Thyroid gland (tissue), 4 donors: Measurements from ENCODE around the gene COX7A2. TPM values are rescaled to one million over a fixed set of nuclear protein-coding genes. Genes with fewer than 3 reads are reported as not detected.

Experiments used
- DNase-seq, 2 donors: peaks; one replicate each; pipeline ENCODE4 v3.0.0-alpha.2; 2019
- H3K27ac ChIP-seq, 3 donors: fragments of 200-600 bp; sonication (generic); 1 replicate in 2 of 3; 2 replicates in 1 of 3; pipeline ENCODE4 v1.5.1; 2016 to 2019; ENCODE audit warnings: mild to moderate bottlenecking in 1 of 3, moderate library complexity in 1 of 3
- H3K27me3 ChIP-seq: fragments of 200-600 bp; sonication (generic); one replicate; pipeline ENCODE4 v1.5.1; 2019
- H3K36me3 ChIP-seq, 2 donors: fragments of 200-600 bp; sonication (generic); one replicate each; pipeline ENCODE4 v1.5.1; 2016 to 2019
- H3K4me1 ChIP-seq, 2 donors: fragments of 200-600 bp; sonication (generic); one replicate each; pipeline ENCODE4 v1.5.1; 2017 to 2019
- H3K4me3 ChIP-seq, 3 donors: fragments of 200-600 bp; sonication (generic); replicated peaks in 1 of 3; 1 replicate in 2 of 3; 2 replicates in 1 of 3; pipeline ENCODE4 v1.5.1; 2016; ENCODE audit warnings: mild to moderate bottlenecking in 1 of 3
- H3K9me3 ChIP-seq: fragments of 200-600 bp; sonication (generic); one replicate; pipeline ENCODE4 v1.5.1; 2017
- CTCF ChIP-seq, 6 experiments: fragments of 200-600 bp in 3 of 6; fragments of 450-650 bp in 3 of 6; sonication (generic) in 3 of 6; IDR thresholded peaks; one replicate each; pipeline ENCODE4 v1.5.1; 2016 to 2019; ENCODE audit warnings: antibody characterized with exemption in 6 of 6, mild to moderate bottlenecking in 2 of 6, inconsistent platforms in 1 of 6, moderate library complexity in 1 of 6
- POLR2A ChIP-seq, 2 donors: fragments of 450-650 bp; IDR thresholded peaks; one replicate each; pipeline ENCODE4 v1.6.1; 2017; ENCODE audit warnings: antibody characterized with exemption in 2 of 2, mild to moderate bottlenecking in 2 of 2, moderate library complexity in 1 of 2
- WGBS, 2 donors: methylation state at CpG; one replicate each; pipeline ENCODE4 v1.1.5; 2017; 5-methylcytosine and 5-hydroxymethylcytosine counted together
- intact Hi-C: fragments of 100-400 bp; cut with DNase I; formaldehyde crosslinking; loops from one replicate; pipeline ENCODE4 v1.15.1; 2023
- total RNA-seq, 4 donors: library from RNA; depleted of rRNA; stranded (reverse); fragments of >200 nt; gene quantifications; one replicate each; pipeline ENCODE4 v1.2.3, GENCODE V29; 2016

Gene COX7A2
- total RNA-seq, 4 donors from 2014 or later: 136 to 578 (median 341) TPM

GRCh38 chr6:75288023-75288422, 44.4 kb upstream of the COX7A2 start:
- H3K9me3 ChIP-seq: no peaks in the 10 kb centered on the region
- peaks cover 4 to 10% of the 10 kb centered on the region in 2 donors for H3K4me1 ChIP-seq
- H3K27ac ChIP-seq: no peak overlapping the region
- H3K27me3 ChIP-seq: no peaks in the 10 kb centered on the region
- 88 to 98% methylated on average over 1 of the region's 1 CpG for WGBS, 2 donors
- intact Hi-C loops: no loop called here
- TF ChIP-seq CTCF (IDR thresholded peaks at IDR 0.05): no peak
- TF ChIP-seq POLR2A (IDR thresholded peaks at IDR 0.05): no peak
- H3K4me3 ChIP-seq: no peak overlapping the region
- no peak for DNase-seq
- H3K36me3 ChIP-seq: no peaks in the 10 kb centered on the region

GRCh38 chr6:75287424-75287823, 43.8 kb upstream of the COX7A2 start:
- peaks cover 10 to 15% of the 10 kb centered on the region in 2 donors for H3K4me1 ChIP-seq
- H3K36me3 ChIP-seq: no peaks in the 10 kb centered on the region
- WGBS, 2 donors: 82 to 92% methylated on average over 1 of the region's 1 CpG
- H3K27me3 ChIP-seq: no peaks in the 10 kb centered on the region
- H3K27ac ChIP-seq: no peak overlapping the region
- no peaks in the 10 kb centered on the region for H3K9me3 ChIP-seq
- TF ChIP-seq CTCF (IDR thresholded peaks at IDR 0.05) (no peak), POLR2A (IDR thresholded peaks at IDR 0.05) (no peak)
- H3K4me3 ChIP-seq: no peak overlapping the region
- intact Hi-C loops: no loop called here
- DNase-seq: no peak

GRCh38 chr6:75286955-75287354, 43.4 kb upstream of the COX7A2 start:
- Histone ChIP-seq H3K27me3 (no peaks in the 10 kb centered on the region), H3K27ac (no peak overlapping the region), H3K4me3 (no peak overlapping the region), H3K9me3 (no peaks in the 10 kb centered on the region), H3K36me3 (no peaks in the 10 kb centered on the region), H3K4me1 (peaks cover 13 to 19% of the 10 kb centered on the region in 2 donors)
- TF ChIP-seq CTCF (IDR thresholded peaks at IDR 0.05) (no peak), POLR2A (IDR thresholded peaks at IDR 0.05) (no peak)
- intact Hi-C loops: no loop called here
- 95 to 96% methylated on average over 2 of the region's 2 CpGs for WGBS, 2 donors
- DNase-seq: no peak

- Histone ChIP-seq H3K36me3 (no peaks in the 10 kb centered on the region), H3K9me3 (no peaks in the 10 kb centered on the region), H3K4me3 (peak overlapping the region; percentile 64 to 75 (median 65)), H3K27ac (peak overlapping the region; percentile 77 to 92 (median 78)), H3K4me1 (peaks cover 25 to 27% of the 10 kb centered on the region in 2 donors), H3K27me3 (no peaks in the 10 kb centered on the region)
- TF ChIP-seq POLR2A (IDR thresholded peaks at IDR 0.05): no peak
- no peak for TF ChIP-seq CTCF (IDR thresholded peaks at IDR 0.05)
- intact Hi-C loops: no loop called here
- 2 to 4% methylated on average over 6 of the region's 6 CpGs for WGBS, 2 donors
- no peak for DNase-seq
Observed at GRCh38 chr6:75285283-75285639, 41.7 kb upstream of the COX7A2 start.

GRCh38 chr6:75284632-75285282, 41.2 kb upstream of the COX7A2 start, which contains the start of gene TMEM30A:
Gene TMEM30A (minus strand): TSS chr6:75284792. CDS start chr6:75284638, 154 bp downstream.
- H3K36me3 ChIP-seq: no peaks in the 10 kb centered on the region
- no peaks in the 10 kb centered on the region for H3K27me3 ChIP-seq
- intact Hi-C loops: no loop called here
- peaks cover 30 to 32% of the 10 kb centered on the region in 2 donors for H3K4me1 ChIP-seq
- H3K4me3 ChIP-seq: peak within 1 kb of the TSS; percentile 64 to 98 (median 75)
- WGBS, 2 donors: 0 to 1% methylated on average over 54 to 55 of the region's 55 CpGs
- H3K9me3 ChIP-seq: no peaks in the 10 kb centered on the region
- peak; percentile 98 for DNase-seq
- peak within 1 kb of the TSS; percentile 79 to 92 (median 85) for H3K27ac ChIP-seq
- TF ChIP-seq CTCF (IDR thresholded peaks at IDR 0.05): peak in 1 of 6 experiments; percentile 17
- TF ChIP-seq POLR2A (IDR thresholded peaks at IDR 0.05): peak; percentile 46 to 96
